CD4-positive, alpha-beta T cell treated with Interleukin-15 for 4 hours (primary cell): ENCODE data around the gene HIC1.

ENCODE experiments used
- DNase-seq: peaks from one replicate; pipeline ENCODE4 v3.0.0-alpha.2; 2020; ENCODE audit warnings: low spot score

HIC1 gene

GRCh38 chr17:2107050-2107449, 52.1 kb downstream of the HIC1 start:
- DNase-seq: no peak

GRCh38 chr17:2107506-2107905, 52.6 kb downstream of the HIC1 start:
- DNase-seq: no peak

- DNase-seq: no peak
Measured at GRCh38 chr17:2108170-2108569, 53.3 kb downstream of the HIC1 start.

- DNase-seq: no peak
Measured at GRCh38 chr17:2110436-2110835, 55.5 kb downstream of the HIC1 start.

GRCh38 chr17:2111691-2112090, 56.8 kb downstream of the HIC1 start:
- no peak for DNase-seq
